SU-DHL-6 (cell line): ENCODE measurements around the gene HLA-B.

Experiments used
- H2AFZ ChIP-seq: fragments of 200-600 bp; sonication (generic); 2 replicates; pipeline ENCODE4 v1.6.1; 2014; ENCODE audit warnings: low read depth, mild to moderate bottlenecking, moderate library complexity, mixed read lengths, antibody characterized with exemption, low read length; ENCODE audit not compliant: severe bottlenecking
- H3F3A ChIP-seq: fragments of 200-600 bp; shearing (Covaris generic); 2 replicates; pipeline ENCODE4 v1.6.0; 2016; ENCODE audit warnings: antibody characterized with exemption, mild to moderate bottlenecking; ENCODE audit not compliant: insufficient read depth
- H3K27ac ChIP-seq: fragments of 200-600 bp; sonication (generic); 2 replicates; pipeline ENCODE4 v1.5.1; 2016; ENCODE audit warnings: low read depth, mild to moderate bottlenecking, low read length, moderate library complexity, mixed read lengths
- H3K27me3 ChIP-seq: fragments of 200-600 bp; sonication (generic), shearing (Covaris generic); 2 replicates; pipeline ENCODE4 v1.6.0; 2014; ENCODE audit warnings: mild to moderate bottlenecking, low read length
- H3K36me3 ChIP-seq: fragments of 200-600 bp; sonication (generic); 2 replicates; pipeline ENCODE4 v1.6.1; 2014; ENCODE audit warnings: mild to moderate bottlenecking, low read length, mixed read lengths
- H3K4me2 ChIP-seq: fragments of 300-600, 200-600 bp; shearing (Covaris generic), sonication (generic); 2 replicates; pipeline ENCODE4 v1.6.0; 2014; ENCODE audit warnings: low read length, low read depth, mild to moderate bottlenecking; ENCODE audit not compliant: poor library complexity, severe bottlenecking
- H3K4me3 ChIP-seq: fragments of 200-600 bp; sonication (generic); 2 replicates; pipeline ENCODE4 v1.5.1; 2014; ENCODE audit warnings: antibody characterized with exemption, low read length, mild to moderate bottlenecking, mixed read lengths; ENCODE audit not compliant: insufficient read depth, poor library complexity, severe bottlenecking
- H3K79me2 ChIP-seq: fragments of 200-600 bp; sonication (generic); 2 replicates; pipeline ENCODE4 v1.6.1; 2014; ENCODE audit warnings: mild to moderate bottlenecking, low read length, moderate library complexity; ENCODE audit not compliant: insufficient read depth
- H3K9ac ChIP-seq: fragments of 200-600 bp; sonication (generic); 2 replicates; pipeline ENCODE4 v1.7.0; 2014; ENCODE audit warnings: mild to moderate bottlenecking, low read length
- H3K9me2 ChIP-seq: fragments of 200-600 bp; sonication (generic); replicated peaks from 2 replicates; pipeline ENCODE4 v1.6.1; 2014; ENCODE audit warnings: low read length; ENCODE audit not compliant: insufficient read depth
- H3K9me3 ChIP-seq: fragments of 200-600 bp; sonication (generic); 2 replicates; pipeline ENCODE4 v1.6.1; 2014; ENCODE audit warnings: low read length, mixed read lengths; ENCODE audit not compliant: insufficient read depth
- H4K20me1 ChIP-seq: fragments of 200-600 bp; sonication (generic); 2 replicates; pipeline ENCODE4 v1.6.1; 2014; ENCODE audit warnings: low read depth, mild to moderate bottlenecking, antibody characterized with exemption, low read length, moderate library complexity, mixed read lengths
- CTCF ChIP-seq: fragments of 200-600 bp; sonication (generic); IDR thresholded peaks from one replicate; pipeline ENCODE4 v1.5.1; 2017; ENCODE audit warnings: antibody characterized with exemption, mild to moderate bottlenecking, low read length, moderate library complexity; ENCODE audit not compliant: insufficient read depth, poor library complexity, severe bottlenecking
- EZH2phosphoT487 ChIP-seq: fragments of 200-600 bp; sonication (generic), shearing (Covaris generic); conservative IDR thresholded peaks from 2 replicates; pipeline ENCODE4 v1.6.1; 2018; ENCODE audit warnings: mild to moderate bottlenecking, antibody characterized with exemption, low read length, moderate library complexity, mixed read lengths

HLA-B gene

DNA sequence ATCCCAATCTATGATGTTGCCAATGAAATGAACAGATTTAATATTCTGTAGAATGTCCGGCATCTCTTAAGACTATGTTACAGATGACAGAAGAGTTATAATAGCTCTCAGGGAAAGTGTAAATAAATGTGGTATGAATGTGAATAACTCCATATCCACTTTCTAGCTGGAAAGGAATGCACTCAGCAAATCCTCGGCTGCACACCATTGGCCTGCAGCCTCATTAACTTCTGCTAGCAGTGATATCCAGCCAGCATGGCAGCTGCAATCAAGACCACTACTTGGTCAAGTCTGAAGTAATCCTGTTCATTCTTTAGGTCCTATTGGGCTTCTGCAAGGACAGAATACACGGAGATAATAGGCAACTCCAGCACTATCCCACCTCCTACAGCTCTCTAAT lies 29.1 kb upstream of the HLA-B start:
- no peaks in the 10 kb centered on the region for H4K20me1 ChIP-seq
- H3K9me3 ChIP-seq: no peaks in the 10 kb centered on the region
- no peaks in the 10 kb centered on the region for H3K79me2 ChIP-seq
- no peak overlapping the region for H3K9ac ChIP-seq
- no peak overlapping the region for H3K4me3 ChIP-seq
- no peaks in the 10 kb centered on the region for H3K9me2 ChIP-seq
- no peak overlapping the region for H3K27ac ChIP-seq
- no peaks in the 10 kb centered on the region for H3K27me3 ChIP-seq
- H3F3A ChIP-seq: no peaks in the 10 kb centered on the region
- no peak overlapping the region for H2AFZ ChIP-seq
- H3K36me3 ChIP-seq: no peaks in the 10 kb centered on the region
- no peak overlapping the region for H3K4me2 ChIP-seq
- TF ChIP-seq EZH2phosphoT487 (no peak), CTCF (no peak)

GRCh38 chr6:31385041-31385440 lies 28.1 kb upstream of the HLA-B start:
- Histone ChIP-seq H3K9me3 (no peaks in the 10 kb centered on the region), H3K4me3 (no peak overlapping the region), H3K36me3 (no peaks in the 10 kb centered on the region), H3F3A (no peaks in the 10 kb centered on the region), H4K20me1 (no peaks in the 10 kb centered on the region), H3K9me2 (no peaks in the 10 kb centered on the region), H3K27ac (no peak overlapping the region), H3K27me3 (no peaks in the 10 kb centered on the region), H3K79me2 (no peaks in the 10 kb centered on the region), H2AFZ (no peak overlapping the region), H3K9ac (no peak overlapping the region), H3K4me2 (no peak overlapping the region)
- TF ChIP-seq EZH2phosphoT487: no peak
- no peak for TF ChIP-seq CTCF

DNA sequence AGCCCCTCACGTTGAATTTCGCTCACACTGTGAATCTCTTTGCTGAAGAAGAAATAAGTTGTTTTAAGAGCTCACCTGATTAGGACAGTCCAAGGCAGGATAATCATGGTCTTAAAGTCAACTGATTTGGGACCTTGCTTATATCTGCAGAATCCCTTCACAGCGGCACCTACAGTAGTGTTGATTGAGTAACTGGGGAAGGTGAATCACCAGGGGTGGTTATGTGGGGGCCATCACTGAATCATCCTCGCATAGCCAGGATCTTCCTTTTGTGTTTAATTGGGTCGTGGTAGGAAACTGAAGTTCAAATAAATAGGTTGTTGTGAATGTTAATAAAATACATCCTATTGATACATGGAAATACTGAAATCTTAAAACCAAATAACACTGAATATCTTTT lies 26.2 kb upstream of the HLA-B start:
- no peaks in the 10 kb centered on the region for H3K27me3 ChIP-seq
- H3F3A ChIP-seq: no peaks in the 10 kb centered on the region
- H3K27ac ChIP-seq: no peak overlapping the region
- no peak overlapping the region for H3K4me3 ChIP-seq
- H3K4me2 ChIP-seq: no peak overlapping the region
- H3K36me3 ChIP-seq: no peaks in the 10 kb centered on the region
- no peaks in the 10 kb centered on the region for H4K20me1 ChIP-seq
- TF ChIP-seq EZH2phosphoT487: no peak
- no peak for TF ChIP-seq CTCF
- H3K9ac ChIP-seq: no peak overlapping the region
- H3K9me2 ChIP-seq: no peaks in the 10 kb centered on the region
- H2AFZ ChIP-seq: no peak overlapping the region
- H3K9me3 ChIP-seq: no peaks in the 10 kb centered on the region
- no peaks in the 10 kb centered on the region for H3K79me2 ChIP-seq

GRCh38 chr6:31381666-31382065 lies 24.7 kb upstream of the HLA-B start:
- Histone ChIP-seq H2AFZ (no peak overlapping the region), H3K79me2 (no peaks in the 10 kb centered on the region), H3K4me2 (no peak overlapping the region), H4K20me1 (no peaks in the 10 kb centered on the region), H3K9me3 (no peaks in the 10 kb centered on the region), H3K9ac (no peak overlapping the region), H3K27ac (no peak overlapping the region), H3K27me3 (no peaks in the 10 kb centered on the region), H3K36me3 (no peaks in the 10 kb centered on the region), H3K4me3 (no peak overlapping the region), H3F3A (no peaks in the 10 kb centered on the region), H3K9me2 (no peaks in the 10 kb centered on the region)
- TF ChIP-seq CTCF (no peak), EZH2phosphoT487 (no peak)
